GM12872 (cell line): ENCODE results near the gene PACS1.

Experiments
- CTCF ChIP-seq: IDR thresholded peaks from 3 replicates; pipeline ENCODE4 v1.5.1; 2011; ENCODE audit warnings: low read depth, mild to moderate bottlenecking, low read length, moderate library complexity; ENCODE audit not compliant: insufficient read depth

The PACS1 gene

GRCh38 chr11:66052664-66052982, 17.4 kb upstream of the PACS1 start:
- TF ChIP-seq CTCF: no peak

DNA sequence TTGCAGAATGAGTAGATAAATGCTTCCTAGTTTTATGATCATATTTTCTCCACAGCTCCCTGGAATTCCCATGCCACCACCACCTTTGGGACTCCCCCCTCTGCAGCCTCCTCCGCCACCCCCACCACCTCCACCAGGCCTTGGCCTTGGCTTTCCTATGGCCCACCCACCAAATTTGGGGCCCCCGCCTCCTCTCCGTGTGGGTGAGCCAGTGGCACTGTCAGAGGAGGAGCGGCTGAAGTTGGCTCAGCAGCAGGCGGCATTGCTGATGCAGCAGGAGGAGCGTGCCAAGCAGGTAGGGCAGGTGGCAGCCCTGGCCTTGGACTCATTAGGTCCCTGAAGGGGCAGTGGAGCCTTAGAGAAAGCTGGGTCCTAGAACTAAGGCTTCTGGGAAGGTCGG, 15.1 kb upstream of the PACS1 start:
- no peak for TF ChIP-seq CTCF

GRCh38 chr11:66056501-66056900, 13.6 kb upstream of the PACS1 start:
- no peak for TF ChIP-seq CTCF

DNA sequence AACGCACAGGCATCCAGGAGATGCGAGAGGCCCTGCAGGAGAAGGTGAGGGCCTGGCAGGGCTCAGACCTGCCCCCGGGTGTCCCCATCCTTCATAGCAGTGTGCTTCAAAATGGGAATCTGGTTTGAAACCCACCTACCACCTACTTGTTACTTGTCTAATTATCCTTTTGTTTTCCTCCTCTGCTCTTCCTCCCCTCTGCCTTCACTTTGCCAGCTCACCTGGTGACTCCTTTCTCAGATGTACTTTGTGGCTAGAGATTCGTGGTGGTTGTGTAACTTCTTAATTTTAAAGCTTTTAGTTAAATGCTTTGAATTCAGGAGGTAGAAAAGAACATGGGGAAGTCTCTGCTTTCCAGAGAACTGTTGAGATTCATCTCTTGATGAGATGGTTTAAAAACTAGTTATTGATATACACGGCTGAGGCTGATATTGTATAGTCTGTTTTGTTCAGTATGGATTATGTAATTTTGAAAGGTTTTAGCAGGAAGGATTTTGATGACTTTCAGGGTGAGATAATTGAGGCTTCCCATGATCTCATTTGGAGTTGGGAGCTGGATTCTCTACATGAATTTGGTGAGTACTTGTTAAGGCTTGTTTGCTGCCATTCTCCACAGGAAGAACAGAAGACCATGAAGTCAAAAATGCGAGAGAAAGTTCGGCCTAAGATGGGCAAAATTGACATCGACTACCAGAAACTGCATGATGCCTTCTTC, 9.9 kb upstream of the PACS1 start:
- no peak for TF ChIP-seq CTCF

DNA sequence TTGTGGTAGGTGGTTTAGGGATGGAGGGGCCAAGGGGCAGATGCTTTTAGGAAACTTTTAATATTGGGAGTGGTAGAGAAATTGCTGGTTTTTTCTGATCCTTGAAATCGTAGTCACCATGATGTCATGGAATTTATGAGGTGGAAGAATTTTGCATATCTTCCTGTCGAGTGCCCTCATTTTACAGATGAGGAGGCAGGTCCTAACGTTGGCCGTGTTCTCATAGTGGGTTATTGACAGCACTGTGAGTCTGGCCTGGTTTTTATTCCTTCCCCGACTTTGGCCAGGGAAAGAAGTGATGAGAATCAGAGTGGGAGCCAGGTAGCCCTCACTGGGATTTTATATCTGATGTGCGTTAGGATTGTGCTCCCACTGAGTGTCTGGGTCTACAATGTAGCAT, 8.8 kb upstream of the PACS1 start:
- no peak for TF ChIP-seq CTCF

DNA sequence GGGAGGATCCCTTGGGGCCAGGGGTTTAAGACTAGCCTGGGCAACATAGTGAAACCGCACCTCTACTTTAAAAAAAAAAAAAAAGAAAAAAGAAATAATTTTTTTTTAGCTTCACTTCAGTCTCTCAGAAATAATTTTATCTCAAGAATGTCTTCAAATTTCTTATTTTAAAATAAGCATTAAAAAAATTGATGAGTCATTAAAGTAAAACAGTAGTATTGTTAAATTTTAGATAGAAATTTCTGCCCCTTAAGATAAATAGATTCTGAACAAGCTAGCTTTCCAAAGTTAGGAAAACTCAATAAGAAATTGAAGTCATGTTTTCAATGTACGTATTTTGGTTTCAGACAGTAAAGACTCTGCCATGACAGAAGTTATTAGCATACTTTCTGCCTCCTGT, 7.7 kb upstream of the PACS1 start:
- no peak for TF ChIP-seq CTCF

GRCh38 chr11:66063900-66064299, 6.2 kb upstream of the PACS1 start:
- TF ChIP-seq CTCF: no peak
